ENCODE data around the gene BEND6.

- no peak for TF ChIP-seq CTCF (conservative IDR thresholded peaks at IDR 0.05)
- no peak for TF ChIP-seq ZFX (IDR thresholded peaks at IDR 0.05)
Measured at GRCh38 chr6:57004292-57004691, 49.4 kb downstream of the BEND6 start.

Measured in C4-2B (cell line).